Adrenal gland (tissue), 12 donors: Measurements from ENCODE around the gene HDAC11. TPM values are rescaled to one million over a fixed set of nuclear protein-coding genes. Genes with fewer than 3 reads are reported as not detected.

ENCODE experiments used
- DNase-seq, 7 donors: peaks; one replicate each; pipeline ENCODE4 v3.0.0-alpha.2; 2019 to 2020
- H3K27ac ChIP-seq, 5 donors: fragments of 200-600 bp; sonication (generic) in 4 of 5; 1 replicate in 3 of 5; 2 replicates in 2 of 5; pipeline versions ENCODE4 v1.5.1 to v1.8.0; 2016 to 2020; ENCODE audit warnings: mild to moderate bottlenecking in 1 of 5
- H3K27me3 ChIP-seq: fragments of 200-600 bp; 2 replicates; pipeline ENCODE4 v1.8.0; 2021
- H3K36me3 ChIP-seq, 2 donors: fragments of 200-600 bp; replicated peaks in 1 of 2; 1 replicate in 1 of 2; 2 replicates in 1 of 2; pipeline versions ENCODE4 v1.5.1 to v1.8.0; 2018 to 2022
- H3K4me1 ChIP-seq, 2 donors: fragments of 200-600 bp; replicated peaks in 1 of 2; 1 replicate in 1 of 2; 2 replicates in 1 of 2; pipeline versions ENCODE4 v1.5.1 to v1.8.0; 2018 to 2021
- H3K4me3 ChIP-seq, 4 donors: fragments of 200-600 bp; sonication (generic) in 3 of 4; one replicate each; pipeline ENCODE4 v1.5.1; 2016 to 2018
- H3K9me3 ChIP-seq, 3 donors: fragments of 200-600 bp; sonication (generic) in 1 of 3; replicated peaks in 1 of 3; 1 replicate in 2 of 3; 2 replicates in 1 of 3; pipeline versions ENCODE4 v1.5.1 to v1.8.0; 2016 to 2021
- CTCF ChIP-seq, 6 experiments: fragments of 450-650 bp in 4 of 6; fragments of 200-600 bp in 2 of 6; sonication (generic) in 1 of 6; IDR thresholded peaks; 1 replicate in 5 of 6; 2 replicates in 1 of 6; pipeline versions ENCODE4 v1.5.1 to v1.8.0; 2016 to 2021; ENCODE audit warnings: antibody characterized with exemption in 6 of 6, mild to moderate bottlenecking in 2 of 6, moderate library complexity in 1 of 6
- POLR2A ChIP-seq, 2 donors: fragments of 450-650 bp; IDR thresholded peaks; one replicate each; pipeline ENCODE4 v1.6.1; 2017; ENCODE audit warnings: antibody characterized with exemption in 2 of 2, mild to moderate bottlenecking in 2 of 2, moderate library complexity in 1 of 2
- WGBS, 4 donors: extraction: QIAGEN DNeasy Blood & Tissue Kit in 2 of 4; methylation state at CpG; one replicate each; pipeline versions ENCODE4 v1.1.5 to v1.1.7; 2013 to 2017; 5-methylcytosine and 5-hydroxymethylcytosine counted together
- intact Hi-C, 2 donors: fragments of 100-400 bp; cut with DNase I; formaldehyde crosslinking; loops; one replicate each; pipeline versions ENCODE4 v1.14.1 to v1.15.0; 2022 to 2023
- polyA plus RNA-seq, 3 donors: library from polyadenylated mRNA; stranded (reverse); fragments of 200-250 nt in 2 of 3; fragments of 350-450 nt in 1 of 3; fragmentation: Illumina TruSeq in 1 of 3; extraction: RNeasy Lipid Tissue Mini Kit (QIAGEN cat#74804) in 1 of 3; gene quantifications; one replicate each; pipeline ENCODE4 v1.2.3, GENCODE V29; 2013 to 2014
- total RNA-seq, 9 donors: library from RNA; depleted of rRNA in 4 of 9; stranded (reverse); fragments of >200 nt in 4 of 9; fragments of 120-200 nt in 1 of 9; fragmentation: NEBNext Ultra II Directional in 1 of 9; extraction: Animal tissue kit (Norgen Biotek cat#: 25700) in 1 of 9; gene quantifications; one replicate each; pipeline versions ENCODE4 v1.1.0 to v1.2.4, GENCODE V29; 2013 to 2023
- donor health status: healthy with polysubstance abuse.
- donor health status: Bipolar disorder and iron deficiency.
- donor health status: DM: yes; HTN: yes; CAD: no.
- donor health status: DM: no; HTN: no; CAD: no.
- donor health status: DM: no; HTN: no; CAD: no.
- donor health status: DM: yes; HTN: yes; CAD: no.

Gene HDAC11
- total and polyA plus RNA-seq, 12 donors: 6.9 to 58.0 (median 15.9) TPM

- intact Hi-C loops: no loop called here
- Histone ChIP-seq H3K36me3 (no peaks in the 10 kb centered on the region), H3K9me3 (no peaks in the 10 kb centered on the region), H3K4me3 (no peak overlapping the region), H3K27ac (no peak overlapping the region), H3K27me3 (no peaks in the 10 kb centered on the region), H3K4me1 (no peaks in the 10 kb centered on the region)
- WGBS, 4 donors: 78 to 90% (median 83%) methylated on average over 2 to 8 of the region's 8 CpGs
- DNase-seq: no peak
- no peak for TF ChIP-seq CTCF (IDR thresholded peaks at IDR 0.05)
- TF ChIP-seq POLR2A (IDR thresholded peaks at IDR 0.05): no peak
Measured at GRCh38 chr3:13539671-13540070, 59.6 kb downstream of the HDAC11 start.

GRCh38 chr3:13540297-13540995, 60.3 kb downstream of the HDAC11 start:
- Histone ChIP-seq H3K36me3 (no peaks in the 10 kb centered on the region), H3K9me3 (no peaks in the 10 kb centered on the region), H3K27ac (no peak overlapping the region), H3K4me1 (no peaks in the 10 kb centered on the region), H3K4me3 (no peak overlapping the region), H3K27me3 (no peaks in the 10 kb centered on the region)
- intact Hi-C loops: no loop called here
- TF ChIP-seq CTCF (IDR thresholded peaks at IDR 0.05) (no peak), POLR2A (IDR thresholded peaks at IDR 0.05) (no peak)
- 71 to 80% (median 76%) methylated on average over 4 of the region's 4 CpGs for WGBS, 4 donors
- no peak for DNase-seq

GRCh38 chr3:13541691-13542090, 61.6 kb downstream of the HDAC11 start:
- intact Hi-C loops: no loop called here
- H3K9me3 ChIP-seq: no peaks in the 10 kb centered on the region
- H3K27me3 ChIP-seq: no peaks in the 10 kb centered on the region
- 48 to 79% (median 52%) methylated on average over 3 of the region's 3 CpGs for WGBS, 4 donors
- no peaks in the 10 kb centered on the region for H3K4me1 ChIP-seq
- H3K36me3 ChIP-seq: no peaks in the 10 kb centered on the region
- H3K4me3 ChIP-seq: no peak overlapping the region
- TF ChIP-seq CTCF (IDR thresholded peaks at IDR 0.05) (no peak), POLR2A (IDR thresholded peaks at IDR 0.05) (no peak)
- no peak for DNase-seq
- H3K27ac ChIP-seq: no peak overlapping the region

GRCh38 chr3:13542142-13542541, 62.0 kb downstream of the HDAC11 start:
- H3K4me3 ChIP-seq: no peak overlapping the region
- no peaks in the 10 kb centered on the region for H3K4me1 ChIP-seq
- H3K9me3 ChIP-seq: no peaks in the 10 kb centered on the region
- no peaks in the 10 kb centered on the region for H3K36me3 ChIP-seq
- TF ChIP-seq POLR2A (IDR thresholded peaks at IDR 0.05) (no peak), CTCF (IDR thresholded peaks at IDR 0.05) (no peak)
- intact Hi-C loops: no loop called here
- H3K27me3 ChIP-seq: no peaks in the 10 kb centered on the region
- WGBS, 4 donors: 74 to 86% (median 81%) methylated on average over 3 of the region's 3 CpGs
- no peak for DNase-seq
- H3K27ac ChIP-seq: no peak overlapping the region
